Activated naive CD4-positive, alpha-beta T cell treated with anti-CD3 and anti-CD28 coated beads, Interleukin-2, amount 50 U/mL, for 16 hours (primary cell): ENCODE measurements around the gene PIK3CA.
"Not testable (repeated sequence)": the region's sequence is repeated elsewhere in the genome, so short reads cannot be mapped to it uniquely, and the experiment has no call there.

Experiments
- DNase-seq: peaks from one replicate; pipeline ENCODE4 v3.0.0-alpha.2; 2020

Gene PIK3CA

DNA sequence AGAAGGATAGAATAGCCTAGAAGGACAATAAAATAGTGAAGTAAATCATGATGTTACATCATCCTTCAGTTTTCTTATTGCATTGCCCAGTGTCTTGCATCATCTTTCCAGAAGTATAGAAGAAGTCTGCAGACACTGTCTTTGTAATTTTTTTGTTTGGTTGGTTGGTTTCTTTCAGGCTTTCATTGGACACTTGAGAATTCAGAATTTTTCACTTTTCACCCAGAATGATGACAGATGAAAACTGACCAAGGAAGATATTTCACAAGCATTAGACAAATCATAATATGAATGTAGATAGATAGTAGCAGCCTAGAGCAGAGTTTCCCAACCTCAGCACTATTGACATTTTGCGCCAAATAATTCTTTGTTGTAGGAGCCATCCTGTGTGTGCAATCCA is 67.4 kb downstream of the PIK3CA start:
- DNase-seq, result not testable (repeated sequence)

DNA sequence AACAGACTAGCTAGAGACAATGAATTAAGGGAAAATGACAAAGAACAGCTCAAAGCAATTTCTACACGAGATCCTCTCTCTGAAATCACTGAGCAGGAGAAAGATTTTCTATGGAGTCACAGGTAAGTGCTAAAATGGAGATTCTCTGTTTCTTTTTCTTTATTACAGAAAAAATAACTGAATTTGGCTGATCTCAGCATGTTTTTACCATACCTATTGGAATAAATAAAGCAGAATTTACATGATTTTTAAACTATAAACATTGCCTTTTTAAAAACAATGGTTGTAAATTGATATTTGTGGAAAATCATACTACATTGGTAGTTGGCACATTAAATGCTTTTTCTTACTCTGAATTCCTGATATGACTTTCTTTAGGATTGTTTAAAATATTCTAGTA is 70.1 kb downstream of the PIK3CA start:
- DNase-seq, result not testable (repeated sequence)

DNA sequence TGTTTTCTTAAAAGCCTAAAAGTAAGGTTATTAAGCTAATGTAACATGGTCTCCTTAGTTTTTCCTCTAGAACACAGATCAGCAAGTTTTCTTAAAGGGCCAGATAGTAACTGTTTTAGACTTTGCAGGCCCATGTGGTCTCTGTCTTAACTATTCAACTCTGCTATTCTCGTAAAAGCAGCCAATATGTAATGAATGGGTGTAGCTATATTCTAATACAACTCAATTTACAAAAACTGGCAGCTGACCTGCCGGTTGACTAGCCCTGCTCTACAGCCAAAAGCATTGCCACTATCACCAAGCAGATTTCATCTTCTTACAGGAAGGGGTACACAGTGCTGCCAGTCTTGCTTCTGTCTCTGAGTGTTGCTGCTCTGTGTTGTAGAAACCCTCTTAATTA is 75.4 kb downstream of the PIK3CA start:
- no peak for DNase-seq

DNA sequence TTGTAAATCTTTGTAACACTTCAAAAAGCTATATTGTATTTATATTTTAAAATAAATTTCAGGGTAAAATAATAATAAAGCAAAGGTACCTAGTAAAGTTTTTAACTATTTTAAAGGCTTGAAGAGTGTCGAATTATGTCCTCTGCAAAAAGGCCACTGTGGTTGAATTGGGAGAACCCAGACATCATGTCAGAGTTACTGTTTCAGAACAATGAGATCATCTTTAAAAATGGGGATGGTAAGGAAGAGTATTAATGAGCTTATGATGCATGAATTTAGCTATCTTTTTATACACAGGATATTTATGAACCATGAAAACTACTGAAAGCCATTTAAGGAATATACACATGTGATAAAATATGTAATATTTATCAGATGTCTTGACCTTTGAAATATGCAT is 76.4 kb downstream of the PIK3CA start:
- DNase-seq, result no peak

DNA sequence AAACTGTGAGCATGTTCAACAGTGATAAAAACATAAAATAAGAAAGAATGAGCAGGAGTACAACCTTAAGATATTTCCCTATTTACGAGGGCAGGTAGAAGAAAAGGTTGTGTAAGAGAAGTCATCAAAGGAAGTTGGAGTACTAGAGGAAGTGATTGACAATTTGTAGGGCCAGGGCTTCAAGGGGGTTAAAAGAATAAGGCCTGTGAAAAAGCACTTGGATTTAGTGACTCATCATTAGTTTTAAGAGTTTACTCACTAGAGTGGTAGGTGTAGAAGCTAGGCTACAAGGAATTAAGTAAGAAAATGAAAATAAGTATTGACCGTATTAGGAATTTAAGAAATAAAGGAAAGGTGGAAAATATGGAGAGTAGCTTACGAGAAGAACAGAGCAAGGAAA is 79.2 kb downstream of the PIK3CA start:
- no peak for DNase-seq

DNA sequence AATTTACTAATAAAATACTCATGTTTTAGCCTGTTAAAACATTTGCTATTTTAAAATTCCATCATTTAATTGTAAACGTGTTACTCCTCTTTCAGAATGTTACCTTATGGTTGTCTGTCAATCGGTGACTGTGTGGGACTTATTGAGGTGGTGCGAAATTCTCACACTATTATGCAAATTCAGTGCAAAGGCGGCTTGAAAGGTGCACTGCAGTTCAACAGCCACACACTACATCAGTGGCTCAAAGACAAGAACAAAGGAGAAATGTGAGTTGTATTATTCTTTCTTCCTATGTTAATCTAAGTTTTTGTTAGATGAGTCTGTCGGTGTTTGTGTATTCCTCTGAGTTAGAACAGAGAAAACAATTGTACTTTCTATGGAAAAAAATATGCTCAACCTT is 81.0 kb downstream of the PIK3CA start:
- DNase-seq, result no peak

DNA sequence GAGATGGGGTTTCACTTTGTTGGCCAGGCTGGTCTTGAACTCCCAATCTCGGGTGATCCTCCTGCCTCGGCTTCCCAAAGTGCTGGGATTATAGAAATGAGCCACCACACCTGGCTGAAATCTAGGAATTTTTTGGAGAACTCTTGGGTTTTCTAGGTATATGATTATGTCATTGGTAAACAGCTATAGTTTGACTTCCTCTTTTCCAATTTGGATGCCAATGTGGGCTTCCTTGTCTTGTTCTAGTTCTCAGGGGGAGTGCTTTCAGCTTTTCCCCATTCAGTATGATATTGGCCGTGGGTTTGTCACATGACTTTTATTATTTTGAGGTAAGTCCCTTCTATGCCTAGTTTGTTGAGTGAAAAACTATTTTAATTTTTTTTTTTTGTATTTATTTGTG is 84.9 kb downstream of the PIK3CA start:
- DNase-seq, result no peak

DNA sequence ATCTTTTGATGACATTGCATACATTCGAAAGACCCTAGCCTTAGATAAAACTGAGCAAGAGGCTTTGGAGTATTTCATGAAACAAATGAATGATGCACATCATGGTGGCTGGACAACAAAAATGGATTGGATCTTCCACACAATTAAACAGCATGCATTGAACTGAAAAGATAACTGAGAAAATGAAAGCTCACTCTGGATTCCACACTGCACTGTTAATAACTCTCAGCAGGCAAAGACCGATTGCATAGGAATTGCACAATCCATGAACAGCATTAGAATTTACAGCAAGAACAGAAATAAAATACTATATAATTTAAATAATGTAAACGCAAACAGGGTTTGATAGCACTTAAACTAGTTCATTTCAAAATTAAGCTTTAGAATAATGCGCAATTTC is 86.0 kb downstream of the PIK3CA start:
- no peak for DNase-seq

DNA sequence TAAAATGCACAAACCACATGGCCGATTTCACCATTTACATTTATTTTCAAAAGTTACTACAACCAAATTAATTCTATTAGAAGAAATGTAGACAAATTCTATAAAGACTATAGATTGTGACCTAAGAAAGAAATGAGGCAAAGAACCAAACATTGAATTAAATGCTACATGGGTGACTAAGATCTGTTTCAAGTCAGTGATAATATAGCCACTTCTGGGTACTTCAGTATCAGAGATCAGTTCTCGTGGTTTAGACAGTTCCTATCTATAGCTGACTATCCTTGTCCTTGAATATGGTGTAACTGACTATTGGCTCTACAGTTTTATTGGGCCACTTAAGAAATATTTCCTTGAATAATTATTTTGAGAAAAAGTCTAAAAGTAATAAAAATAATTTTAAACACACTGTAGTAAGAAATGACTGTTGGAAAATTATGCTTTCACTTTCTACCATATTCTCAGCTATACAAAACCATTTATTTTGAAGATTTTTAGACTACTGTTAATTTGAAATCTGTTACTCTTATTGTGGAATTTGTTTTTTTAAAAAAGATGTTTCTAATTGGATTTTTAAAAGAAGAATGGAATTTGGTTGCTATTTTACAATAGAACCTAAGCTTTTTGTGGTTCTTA is 88.6 kb downstream of the PIK3CA start:
- no peak for DNase-seq

DNA sequence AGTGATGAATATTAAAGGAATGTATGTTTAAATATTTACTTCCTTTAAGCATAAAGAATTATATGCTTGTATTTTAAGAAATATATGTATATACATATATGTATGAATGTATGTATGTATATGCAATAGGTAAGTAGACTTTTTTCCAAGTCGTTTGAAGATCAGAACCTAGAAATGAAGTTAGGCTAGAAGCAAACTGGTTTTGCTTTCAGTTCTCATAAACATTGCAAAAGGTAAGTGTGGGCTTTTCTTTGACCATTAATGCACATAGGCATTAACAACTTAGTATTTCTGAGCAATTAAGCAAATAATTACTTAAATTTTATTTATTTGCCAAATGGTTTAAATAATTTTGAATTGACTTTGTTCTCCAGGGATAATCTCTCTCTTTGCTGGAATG is 92.1 kb downstream of the PIK3CA start:
- not testable (repeated sequence) for DNase-seq

DNA sequence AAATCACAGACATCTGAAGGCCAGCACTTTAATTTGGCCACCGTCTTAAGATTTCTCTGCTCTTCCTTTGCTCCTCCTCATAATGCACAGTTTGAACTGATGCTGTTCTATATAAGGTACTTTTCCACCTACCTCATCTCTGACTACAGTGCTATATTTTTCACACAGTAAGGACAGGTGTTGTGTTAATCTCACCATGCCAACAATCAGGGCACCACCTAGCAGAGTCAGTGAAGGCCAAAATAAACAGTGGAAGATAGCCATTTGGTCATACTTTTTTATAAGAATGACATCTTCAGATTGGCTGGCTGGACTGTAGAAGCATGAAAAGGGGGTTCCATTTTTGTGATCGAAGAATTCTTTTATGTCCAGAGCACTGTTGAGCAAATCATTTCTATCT is 94.7 kb downstream of the PIK3CA start:
- not testable (repeated sequence) for DNase-seq

DNA sequence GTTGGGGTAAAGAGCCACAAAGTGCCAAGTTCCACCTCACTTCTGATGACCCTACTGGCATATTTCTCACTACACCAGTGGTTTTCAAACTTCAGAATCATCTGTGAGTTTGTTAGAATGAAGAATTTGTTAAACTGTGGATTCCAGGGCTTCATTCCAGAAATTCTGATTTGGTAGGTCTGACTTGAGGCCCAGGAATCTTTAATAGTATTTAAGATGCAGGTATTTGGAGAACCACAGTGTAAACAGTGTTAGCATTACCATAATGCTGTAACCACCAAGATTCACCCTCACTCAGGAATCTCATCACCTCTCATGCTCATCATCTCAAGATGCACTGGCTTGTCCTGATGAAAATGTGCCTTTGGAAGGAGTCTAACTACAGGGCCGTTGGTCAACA is 96.7 kb downstream of the PIK3CA start:
- no peak for DNase-seq

DNA sequence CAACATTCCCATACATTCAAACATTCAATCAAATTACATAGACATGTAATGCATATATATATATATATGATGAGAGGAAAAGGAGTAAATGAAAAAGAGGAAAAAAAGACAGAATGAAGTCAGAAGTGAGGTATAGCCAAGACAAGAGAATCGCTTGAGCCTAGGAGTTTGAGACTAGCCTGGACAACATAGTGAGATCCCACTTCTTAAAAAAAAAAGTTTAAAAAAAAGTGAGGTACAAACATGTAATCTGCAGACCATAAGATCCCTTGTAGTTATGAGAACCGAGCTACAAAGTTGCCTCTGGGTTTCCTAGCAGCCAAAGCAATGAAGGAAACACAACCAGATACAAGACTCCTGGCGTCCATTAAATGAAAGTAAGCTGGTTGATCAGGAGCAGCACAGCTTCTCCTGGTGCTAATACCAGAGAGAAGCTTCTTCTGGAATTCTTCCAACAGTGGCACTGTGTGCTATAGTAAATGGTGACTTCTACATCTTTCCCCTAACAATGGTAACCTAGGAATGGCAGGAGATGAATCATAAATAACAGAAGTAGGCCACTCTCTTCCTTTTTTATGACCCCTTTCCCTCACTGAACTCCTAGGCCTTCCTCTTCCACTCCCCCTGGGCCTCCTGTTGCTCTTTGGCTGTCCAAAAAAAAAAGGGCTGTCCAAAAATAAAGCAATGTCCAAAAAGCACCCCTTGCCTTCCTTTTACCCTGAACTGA is 99.3 kb downstream of the PIK3CA start:
- no peak for DNase-seq

DNA sequence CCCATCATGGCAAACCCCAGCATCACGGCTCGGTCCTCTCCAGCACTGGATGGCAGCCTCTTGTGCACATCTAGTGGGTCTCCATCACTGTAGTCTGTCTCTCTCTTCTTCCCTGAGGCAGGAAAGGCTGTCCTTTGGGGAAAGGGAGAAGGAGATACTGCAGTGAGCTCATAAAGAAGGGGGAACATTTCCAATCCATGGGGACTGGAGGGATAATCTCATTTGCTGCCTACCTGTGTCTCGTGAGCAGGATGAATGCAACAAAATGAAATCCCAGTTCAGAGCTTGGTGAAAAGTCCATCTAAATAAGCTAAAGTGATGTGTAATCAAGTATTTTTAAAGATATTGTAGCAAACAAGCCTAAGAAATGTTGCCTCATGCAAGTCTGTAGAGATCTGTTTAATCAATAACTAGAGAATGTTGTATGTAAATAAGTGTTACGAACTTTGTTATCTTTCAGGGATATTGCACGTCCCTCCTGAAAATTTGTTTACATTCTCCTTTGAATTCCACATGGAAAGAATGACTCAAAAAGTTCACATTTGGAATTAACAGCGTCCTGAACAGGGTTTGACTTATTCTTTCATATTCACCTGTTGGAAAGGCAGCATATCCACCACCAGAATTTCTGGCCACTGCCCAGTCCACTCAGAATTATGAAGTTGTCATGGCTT is 102.8 kb downstream of the PIK3CA start, which contains the start of gene KCNMB3:
Gene KCNMB3, minus strand, starts transcription at position 312 of the 674 bp plus-strand sequence. Its CDS starts 124 bp downstream, at position 188.
- no peak for DNase-seq

DNA sequence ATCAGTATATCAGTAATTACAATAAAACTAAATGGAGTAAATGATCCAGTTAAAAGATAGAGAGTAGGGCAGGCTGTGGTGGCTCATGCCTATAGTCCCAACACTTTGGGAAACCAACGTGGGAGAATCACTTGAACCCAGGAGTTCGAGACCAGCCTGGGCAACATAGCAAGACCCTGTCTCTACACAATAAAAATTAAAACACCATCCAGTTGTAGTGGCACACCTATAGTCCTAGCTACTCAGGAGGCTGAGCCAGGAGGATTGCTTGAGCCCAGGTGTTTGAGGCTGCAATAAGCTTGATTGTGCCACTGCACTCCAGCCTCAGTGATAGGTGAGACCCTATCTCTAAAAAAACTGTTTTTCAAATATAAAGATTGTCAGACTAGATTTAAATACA is 108.7 kb downstream of the PIK3CA start:
- no peak for DNase-seq

DNA sequence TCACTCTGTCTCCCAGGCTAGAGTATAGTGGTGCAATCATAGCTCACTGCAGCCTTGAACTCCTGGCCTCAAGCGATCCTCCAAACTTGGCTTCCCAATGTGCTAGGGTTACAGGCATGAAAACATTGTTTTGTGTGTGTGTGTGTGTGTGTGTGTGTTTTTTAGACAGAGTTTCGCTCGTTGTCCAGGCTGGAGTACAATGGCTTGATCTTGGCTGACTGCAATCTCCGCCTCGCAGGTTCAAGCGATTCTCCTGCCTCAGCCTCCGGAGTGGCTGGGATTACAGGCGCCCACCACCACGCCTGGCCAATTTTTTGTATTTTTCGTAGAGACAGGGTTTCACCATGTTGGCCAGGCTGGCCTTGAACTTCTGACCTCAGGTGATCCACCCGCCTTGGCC is 109.6 kb downstream of the PIK3CA start:
- not testable (repeated sequence) for DNase-seq

DNA sequence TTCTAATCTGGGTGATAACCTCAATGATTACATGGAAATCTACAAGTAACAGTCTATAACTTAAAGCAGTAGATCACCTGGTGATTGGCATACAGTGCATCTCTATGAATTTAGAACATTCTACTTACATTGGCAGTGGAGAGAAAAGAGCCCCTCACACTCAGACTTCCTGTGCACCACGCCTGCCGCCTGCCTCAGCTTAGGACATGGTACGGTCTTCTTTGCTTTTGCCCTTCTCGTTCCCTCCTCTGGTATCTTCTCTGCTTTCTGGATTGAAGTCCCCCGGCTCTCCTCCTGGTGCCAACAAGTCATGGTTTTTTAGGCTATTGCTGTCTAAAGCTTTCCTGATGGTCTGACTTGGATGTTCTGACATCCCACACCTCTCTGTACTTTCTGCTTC is 110.7 kb downstream of the PIK3CA start:
- DNase-seq, result no peak

DNA sequence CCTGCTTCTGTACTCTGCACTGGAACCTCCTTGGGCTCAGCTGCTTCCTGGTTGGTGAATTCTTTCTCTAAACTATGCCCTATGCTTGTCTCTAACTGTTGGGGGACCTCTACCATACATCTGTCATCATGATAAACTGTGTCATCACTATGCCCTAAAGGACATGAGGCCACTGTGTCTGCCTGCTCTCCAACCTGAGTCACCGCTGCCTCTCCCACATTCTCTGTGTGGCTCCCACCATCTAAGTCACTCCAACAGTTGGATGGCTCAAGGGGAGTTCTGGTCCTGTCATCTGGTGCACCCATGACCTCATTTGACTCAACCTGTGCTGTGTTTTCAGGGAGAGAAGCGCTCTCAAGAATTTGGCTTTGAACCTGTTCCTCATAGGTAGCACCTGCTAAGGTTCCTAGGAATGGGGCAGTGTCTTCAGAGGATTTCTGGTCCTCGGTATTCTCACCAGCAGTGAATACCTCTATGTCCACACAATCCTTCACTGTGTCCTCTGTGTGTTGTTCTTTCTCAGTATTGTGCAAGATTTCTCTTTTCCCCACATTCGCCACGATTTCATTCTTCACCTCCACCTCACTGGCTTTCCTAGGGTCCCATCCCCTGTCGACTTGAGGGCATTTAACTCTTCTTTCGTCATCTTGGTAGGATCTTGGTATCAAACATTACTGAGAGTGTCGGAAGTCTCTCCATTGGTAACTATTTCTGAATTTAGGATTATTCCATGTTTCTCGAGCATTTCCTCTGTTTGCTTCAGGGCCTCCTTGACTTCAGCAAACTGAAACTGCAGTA is 112.0 kb downstream of the PIK3CA start:
- not testable (repeated sequence) for DNase-seq

DNA sequence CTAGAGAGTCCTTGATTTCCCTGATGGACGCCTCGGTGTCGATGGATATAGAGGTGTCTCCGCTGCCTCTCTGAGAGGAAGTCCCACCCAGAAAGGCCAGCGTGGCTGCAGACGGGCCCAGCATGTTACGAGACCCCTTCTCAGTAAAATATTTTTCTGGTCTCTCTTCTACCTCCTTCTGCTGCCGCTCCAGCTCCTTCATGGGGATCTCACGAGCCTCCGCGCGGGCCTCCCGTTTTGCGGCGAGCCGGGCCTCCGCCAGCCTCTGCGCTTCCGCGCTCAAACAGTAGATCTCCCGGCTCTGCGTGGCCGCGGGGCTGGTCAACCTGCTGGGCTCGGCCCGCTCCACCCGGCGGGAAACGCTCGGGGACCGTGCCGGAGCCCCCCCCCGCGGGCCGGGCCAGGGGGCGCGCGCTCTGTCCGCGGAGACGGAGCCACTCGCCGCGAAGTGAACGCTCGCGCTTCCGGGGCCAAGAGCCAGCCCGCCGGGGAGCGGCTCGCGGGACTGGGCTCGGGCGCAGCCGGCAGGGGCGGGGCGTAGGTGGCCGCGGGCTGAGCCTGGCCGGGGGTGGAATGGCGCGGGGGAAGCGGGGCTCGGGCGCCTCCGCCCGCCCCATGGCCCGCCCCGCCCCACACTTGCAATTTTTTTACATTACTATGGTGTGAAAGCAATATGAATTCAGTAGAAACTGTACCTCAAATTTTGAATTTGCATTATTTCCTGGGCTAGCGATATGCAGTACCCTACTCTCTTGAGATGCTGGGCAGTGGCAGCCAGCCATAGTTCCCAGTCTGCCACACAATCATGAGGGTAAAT is 113.0 kb downstream of the PIK3CA start:
- DNase-seq, result peak; percentile 67

DNA sequence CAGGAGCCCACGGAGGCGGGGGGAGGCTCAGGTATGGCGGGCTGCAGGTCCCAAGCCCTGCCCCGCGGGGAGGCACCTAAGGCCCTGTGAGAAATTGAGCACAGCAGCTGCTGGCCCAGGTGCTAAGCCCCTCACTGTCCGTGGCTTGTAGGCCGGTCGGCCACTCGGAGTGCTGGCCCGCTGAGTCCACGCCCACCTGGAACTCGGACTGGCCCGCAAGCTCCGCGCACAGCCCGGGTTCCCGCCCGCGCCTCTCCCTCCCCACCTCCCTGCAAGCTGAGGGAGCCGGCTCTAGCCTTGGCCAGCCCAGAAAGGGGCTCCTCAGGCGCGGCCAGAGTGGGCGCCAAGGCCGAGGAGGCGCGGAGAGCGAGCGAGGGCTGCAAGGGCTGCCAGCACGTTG is 115.0 kb downstream of the PIK3CA start:
- DNase-seq, result no peak

DNA sequence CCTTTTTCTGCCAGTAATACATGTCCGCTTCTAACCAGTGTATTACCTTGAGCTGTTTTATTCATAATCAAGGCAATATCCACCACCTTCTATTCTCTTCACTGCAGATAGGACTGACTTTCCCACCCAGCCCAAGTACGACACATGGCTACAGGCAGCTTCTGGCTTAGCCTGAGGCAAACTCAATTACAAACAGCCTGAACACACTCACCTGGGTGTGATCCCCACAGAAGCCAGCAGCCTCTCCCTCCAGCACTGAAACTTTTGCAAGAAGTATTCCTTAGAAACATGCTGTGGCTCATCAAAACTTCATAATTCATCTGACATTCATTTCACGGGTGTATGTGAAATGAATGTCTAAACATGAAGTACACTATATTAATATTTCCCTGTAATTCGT is 116.3 kb downstream of the PIK3CA start:
- no peak for DNase-seq

DNA sequence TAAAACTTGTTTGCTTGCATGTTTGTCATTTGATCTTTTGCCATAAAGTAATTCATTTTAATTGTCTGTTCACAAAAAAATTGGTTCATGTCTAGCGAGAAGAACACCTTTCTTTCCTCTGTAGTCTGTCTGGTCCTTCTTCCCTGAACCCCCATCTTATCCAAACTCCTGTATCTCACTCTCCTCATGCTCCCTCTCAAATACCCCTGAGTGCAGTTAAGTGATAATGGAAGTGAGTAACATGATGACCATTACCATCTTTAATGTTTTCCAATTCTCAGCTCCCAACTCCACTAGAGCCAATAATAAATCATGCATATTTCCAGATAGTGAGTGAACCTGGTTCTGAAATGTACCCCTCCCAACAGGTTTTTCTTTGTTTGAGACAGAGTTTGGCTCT is 116.9 kb downstream of the PIK3CA start:
- DNase-seq, result no peak
